NCI-H1092 treated with DMSO at 0.1 percent for 48 hours (cell line): Measurements from ENCODE around the gene ZFR.
"Not testable (repeated sequence)": the region's sequence is repeated elsewhere in the genome, so short reads cannot be mapped to it uniquely, and the experiment has no call there.

ENCODE experiments used
- DNase-seq: peaks from one replicate; lab custom pipeline; 2025; lab: John Stamatoyannopoulos, UW

Gene ZFR

GRCh38 chr5:32358611-32359010 is 85.9 kb downstream of the ZFR start:
- no peak for DNase-seq

DNA sequence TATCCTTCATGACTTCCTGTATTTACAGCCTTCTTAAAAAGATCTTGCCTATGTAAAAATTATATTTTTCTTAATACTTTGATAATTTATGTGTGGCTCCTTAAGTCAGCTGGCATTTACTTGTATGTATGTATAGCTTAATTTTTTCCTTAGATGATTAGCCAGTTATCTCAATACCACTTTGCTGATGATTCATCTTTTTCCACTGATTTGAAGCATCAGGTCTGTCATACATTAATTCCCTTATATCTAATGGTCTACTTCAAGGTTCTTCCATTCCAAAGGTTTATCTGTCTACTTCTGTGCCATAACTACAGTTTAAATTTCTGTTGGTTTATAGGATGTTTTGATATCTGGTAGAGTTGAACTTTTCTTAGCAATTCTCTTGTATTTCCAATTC is 86.9 kb downstream of the ZFR start:
- no peak for DNase-seq

DNA sequence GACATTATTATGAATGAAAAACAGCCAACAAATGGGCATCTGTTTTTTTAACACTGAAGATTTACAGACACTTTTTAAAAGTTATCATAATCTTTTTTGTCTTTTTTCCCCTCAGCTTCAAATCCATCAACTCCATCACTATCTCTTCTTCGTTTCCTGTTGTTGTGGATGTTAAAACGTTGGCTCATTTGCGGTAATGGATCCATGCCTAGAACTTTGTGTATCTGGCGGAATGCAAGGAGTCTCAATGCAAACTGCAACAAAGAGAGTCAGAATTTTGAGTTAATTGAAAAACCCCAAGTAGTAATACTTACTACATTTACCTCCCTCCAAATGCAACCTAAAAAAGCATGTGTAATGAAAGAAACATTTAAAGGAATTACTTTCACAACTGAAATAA is 88.9 kb downstream of the ZFR start:
- DNase-seq: no peak

DNA sequence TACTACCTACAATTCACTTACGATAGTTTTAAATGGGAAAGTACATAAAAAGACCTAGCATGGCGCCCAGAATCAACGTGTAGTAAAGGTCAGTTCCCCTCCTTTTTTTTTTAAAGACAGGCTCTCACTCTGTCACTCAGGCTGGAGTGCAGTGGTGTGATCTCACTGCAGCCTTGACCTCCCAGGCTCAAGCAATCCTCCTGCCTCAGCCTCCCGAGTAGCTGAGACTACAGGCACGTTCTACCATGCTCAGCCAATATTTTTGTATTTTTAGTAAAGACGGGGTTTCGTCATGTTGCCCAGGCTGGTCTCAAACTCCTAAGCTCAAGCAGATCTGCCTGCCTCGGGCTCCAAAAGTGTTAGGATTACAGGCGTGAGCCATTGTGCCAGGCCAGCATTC is 91.1 kb downstream of the ZFR start:
- DNase-seq: no peak

DNA sequence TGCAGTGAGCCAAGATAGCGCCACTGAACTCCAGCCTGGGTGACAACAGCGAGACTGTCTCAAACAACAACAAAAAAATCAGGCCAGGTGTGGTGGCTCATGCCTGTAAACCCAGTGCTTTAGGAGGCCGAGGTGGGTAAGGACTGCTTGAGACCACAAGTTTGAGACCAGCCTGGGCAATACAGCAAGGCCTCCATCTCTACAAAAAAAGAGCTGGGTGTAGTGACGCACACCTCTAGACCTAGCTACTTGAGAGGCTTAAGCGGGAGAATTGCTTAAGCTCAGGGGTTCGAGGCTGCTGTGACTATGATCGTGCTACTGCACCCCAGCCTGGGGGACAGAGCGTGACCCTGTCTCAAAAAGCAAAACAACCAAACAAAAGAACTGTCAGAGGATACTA is 91.9 kb downstream of the ZFR start:
- DNase-seq: no peak

DNA sequence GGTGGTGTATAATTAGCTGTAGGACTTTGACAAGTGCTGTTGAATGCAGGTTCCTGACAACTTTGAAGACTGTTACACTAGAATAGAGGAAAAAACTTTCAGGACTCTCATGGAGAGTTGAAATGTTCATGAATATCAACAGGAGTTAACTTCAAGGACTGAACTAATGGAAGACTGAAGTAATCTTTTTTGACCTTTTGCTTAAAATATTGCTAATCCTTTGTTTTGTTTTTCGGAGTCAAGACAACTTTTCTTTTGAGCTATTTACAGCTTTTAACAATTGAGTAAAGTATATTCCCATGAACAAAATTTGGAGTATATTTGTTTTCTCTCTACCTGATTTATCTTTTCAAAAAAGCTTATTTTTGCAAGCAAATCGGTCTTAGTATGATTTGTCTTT is 97.7 kb downstream of the ZFR start:
- no peak for DNase-seq

- no peak for DNase-seq
Observed at GRCh38 chr5:32343058-32343672, 101.4 kb downstream of the ZFR start.

- DNase-seq: peak; percentile 34
Observed at GRCh38 chr5:32342656-32343055, 101.9 kb downstream of the ZFR start.

- no peak for DNase-seq
Observed at GRCh38 chr5:32339878-32340277, 104.7 kb downstream of the ZFR start.

- DNase-seq: no peak
Observed at GRCh38 chr5:32339198-32339597, 105.3 kb downstream of the ZFR start.

GRCh38 chr5:32332966-32333365 is 111.6 kb downstream of the ZFR start:
- no peak for DNase-seq

DNA sequence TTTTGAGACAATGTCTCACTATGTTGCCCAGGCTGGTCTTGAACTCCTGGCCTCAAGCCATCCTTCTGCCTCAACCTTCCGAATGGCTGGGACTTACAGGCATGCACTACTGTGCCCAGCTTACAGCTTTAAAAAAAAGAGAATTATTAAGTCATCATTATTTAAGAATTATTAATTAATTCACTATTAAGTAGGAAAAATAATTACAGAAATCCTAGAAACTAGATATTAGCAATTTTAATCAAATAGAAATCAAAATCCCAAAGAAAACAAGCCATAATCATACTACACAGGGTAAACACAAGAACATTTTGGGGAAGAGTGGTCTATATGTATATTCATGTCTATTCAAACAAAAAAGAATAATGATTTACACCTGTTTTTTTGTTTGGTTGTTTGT is 112.2 kb downstream of the ZFR start:
- DNase-seq: no peak

DNA sequence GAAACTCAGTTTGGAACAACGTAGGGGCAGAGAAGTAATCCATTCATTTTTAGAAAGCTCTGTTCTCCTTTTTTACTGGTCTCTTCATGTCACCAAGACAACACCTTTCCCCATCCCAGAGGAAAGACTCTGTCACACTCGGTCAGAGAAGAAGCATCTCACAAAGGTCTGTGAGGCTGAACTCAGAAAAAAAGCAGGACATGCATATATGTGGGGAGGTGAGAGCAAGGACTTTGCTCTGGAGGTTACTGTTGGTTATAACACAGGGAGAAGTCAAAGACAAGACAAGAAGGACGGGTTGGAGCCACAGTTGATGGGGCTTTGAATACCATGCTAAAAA is 112.6 kb downstream of the ZFR start:
- DNase-seq: no peak

DNA sequence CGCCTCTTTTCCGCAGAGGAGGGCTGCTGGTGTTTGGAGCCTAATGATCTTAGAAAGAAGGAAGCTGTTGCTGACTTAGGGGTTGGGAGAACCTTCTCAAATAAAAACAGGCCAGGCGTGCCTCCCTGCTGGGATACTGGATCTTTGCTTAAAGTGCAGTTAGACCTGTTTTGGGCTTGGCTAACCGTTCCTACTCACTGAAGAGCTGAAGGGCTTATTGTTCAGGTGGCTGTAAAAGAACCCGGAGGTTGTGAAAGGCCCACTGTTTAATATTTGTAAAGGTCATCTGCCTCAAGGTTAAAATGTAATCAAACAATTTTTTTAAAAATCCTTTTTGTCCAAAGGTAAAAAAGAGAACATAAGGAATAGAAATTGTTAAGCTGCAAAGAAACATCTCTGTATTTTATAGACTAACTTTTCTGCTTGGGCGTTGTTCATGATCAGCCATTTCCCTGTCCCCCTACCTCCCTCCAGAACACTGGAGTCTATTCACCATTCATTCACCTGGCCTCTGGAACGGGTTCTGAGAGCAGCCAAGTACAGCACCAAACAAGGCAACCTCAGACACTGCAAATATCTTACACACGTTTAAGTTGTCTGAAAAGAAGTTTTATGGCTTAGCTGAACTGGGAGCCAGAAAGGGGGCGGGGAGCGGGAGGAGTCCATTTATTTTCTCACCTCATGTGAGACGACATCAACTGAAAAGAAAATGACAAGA is 113.2 kb downstream of the ZFR start:
- no peak for DNase-seq

DNA sequence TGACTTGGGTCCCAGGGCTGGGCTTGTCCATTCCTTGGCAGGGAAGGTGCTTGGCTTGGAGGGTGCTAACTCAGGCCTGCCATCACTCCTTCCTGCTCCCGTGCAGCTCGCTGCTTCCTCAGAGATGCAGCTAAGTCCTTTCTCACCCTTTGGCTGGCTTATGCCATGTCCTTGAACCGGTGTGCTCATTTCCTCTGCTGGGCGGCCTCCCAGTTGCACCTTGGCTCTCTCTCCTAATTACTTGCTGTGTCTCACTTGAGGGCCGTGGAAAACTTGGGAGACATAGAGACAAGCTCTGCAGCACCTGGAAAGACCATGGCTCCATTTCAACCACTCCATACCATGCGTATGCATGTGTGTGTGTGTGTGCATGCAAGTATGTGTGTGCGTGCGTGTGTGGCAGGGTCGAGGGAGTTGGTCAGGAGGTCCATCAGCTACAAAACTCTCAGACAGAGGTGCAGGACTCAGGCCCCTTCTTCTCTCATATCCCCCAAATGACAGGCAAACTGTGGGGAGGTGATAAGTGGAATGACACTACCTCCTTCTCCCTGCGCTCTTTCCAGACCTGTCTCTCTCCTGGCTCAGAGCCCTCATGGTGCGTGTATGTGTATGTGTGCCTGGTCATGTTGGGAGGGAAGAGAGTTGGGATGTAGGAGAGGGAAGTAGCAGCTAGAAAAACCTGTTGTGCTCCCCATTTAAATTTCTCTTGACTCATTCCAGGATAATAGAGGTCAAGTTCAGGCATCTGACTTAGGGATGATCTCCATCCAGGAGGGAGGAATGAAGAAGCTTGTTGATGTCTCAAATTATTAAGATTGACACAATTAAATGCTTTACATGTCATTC is 114.2 kb downstream of the ZFR start:
- DNase-seq: no peak

DNA sequence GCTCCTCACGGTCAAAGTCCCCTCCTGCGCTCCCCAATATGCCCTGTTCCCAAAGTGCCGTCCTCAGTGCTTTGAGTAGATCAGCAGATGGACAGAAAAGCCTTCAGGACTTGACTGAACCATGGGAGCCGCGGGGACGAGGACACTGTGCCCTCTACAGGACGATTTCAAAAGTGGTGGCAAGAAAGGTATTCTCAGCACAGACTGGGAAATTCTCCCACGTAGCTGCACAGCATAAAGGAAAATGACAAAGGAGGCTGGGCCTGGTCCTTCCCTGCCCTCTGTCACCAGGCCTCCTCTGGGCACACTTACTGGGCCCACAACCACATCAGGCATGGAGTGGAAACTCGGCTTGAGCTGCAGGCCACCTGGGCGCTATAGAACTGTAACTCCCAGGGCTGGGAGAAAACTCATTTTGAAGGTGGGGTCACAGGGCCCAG is 115.1 kb downstream of the ZFR start:
- DNase-seq: peak; percentile 63

DNA sequence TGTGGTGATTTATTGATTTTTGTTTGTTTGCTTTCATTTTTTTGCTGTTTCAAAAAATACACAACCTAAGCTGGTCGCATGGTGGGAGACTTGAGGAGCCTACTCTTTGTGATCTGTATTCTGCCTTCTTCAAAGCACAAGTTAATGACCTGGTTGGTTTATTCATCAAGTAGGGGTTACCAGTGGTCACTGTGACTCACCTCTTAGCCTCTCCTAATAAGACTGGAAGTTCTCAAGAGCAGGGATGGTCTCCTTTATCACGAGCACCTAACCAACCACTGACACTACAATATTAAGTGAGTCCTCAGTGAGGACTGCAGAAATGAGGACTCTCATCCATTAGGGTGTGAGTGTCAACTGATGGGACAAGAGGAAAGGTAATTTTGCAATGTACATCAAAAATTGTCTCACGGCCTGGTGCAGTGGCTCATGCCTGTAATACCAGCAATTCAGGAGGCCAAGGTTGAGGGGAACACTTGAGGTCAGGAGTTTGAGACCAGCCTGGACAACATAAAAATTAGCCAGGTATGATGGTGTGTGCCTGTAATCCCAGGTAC is 118.2 kb downstream of the ZFR start:
- no peak for DNase-seq

- no peak for DNase-seq
Observed at GRCh38 chr5:32325616-32326015, 118.9 kb downstream of the ZFR start.

GRCh38 chr5:32325062-32325461 is 119.5 kb downstream of the ZFR start:
- no peak for DNase-seq

GRCh38 chr5:32323741-32324140 is 120.8 kb downstream of the ZFR start:
- DNase-seq: no peak

DNA sequence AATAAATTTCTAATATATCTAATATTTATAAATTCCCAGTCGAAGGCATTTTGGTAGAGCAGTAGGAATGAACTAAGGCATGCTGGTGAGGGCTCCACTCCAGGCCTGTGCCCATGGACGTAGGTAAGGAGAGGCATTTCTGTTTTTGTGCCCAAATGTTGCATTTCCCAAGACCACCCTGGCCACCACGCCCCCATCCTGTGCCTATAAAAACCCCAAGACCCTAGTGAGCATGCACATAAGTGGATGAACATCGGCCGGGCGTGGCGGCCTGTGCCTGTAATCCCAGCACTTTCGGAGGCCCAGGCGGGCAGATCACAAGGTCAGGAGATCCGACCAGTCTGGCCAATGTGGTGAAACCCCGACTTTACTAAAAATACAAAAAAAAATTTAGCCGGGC is 121.7 kb downstream of the ZFR start:
- DNase-seq: no peak

DNA sequence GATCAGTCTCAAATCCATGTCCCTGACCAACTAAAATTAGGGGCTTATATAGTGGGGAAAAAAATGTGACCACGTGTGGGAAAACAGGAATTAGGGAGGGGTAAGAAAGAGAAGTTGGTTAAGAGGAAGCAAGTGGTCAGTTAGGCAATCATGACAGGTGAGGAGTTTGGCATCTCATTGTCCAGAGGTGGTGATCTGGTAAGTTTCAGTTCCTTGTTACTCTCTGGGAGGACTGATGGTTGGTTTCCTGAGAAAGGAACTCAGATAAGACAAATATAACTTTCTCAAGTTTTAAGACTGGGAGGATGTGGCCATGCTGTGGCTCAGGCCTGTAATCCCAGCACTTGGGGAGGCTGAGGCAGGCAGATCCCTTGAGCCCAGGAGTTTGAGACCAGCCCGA is 122.8 kb downstream of the ZFR start:
- not testable (repeated sequence) for DNase-seq

DNA sequence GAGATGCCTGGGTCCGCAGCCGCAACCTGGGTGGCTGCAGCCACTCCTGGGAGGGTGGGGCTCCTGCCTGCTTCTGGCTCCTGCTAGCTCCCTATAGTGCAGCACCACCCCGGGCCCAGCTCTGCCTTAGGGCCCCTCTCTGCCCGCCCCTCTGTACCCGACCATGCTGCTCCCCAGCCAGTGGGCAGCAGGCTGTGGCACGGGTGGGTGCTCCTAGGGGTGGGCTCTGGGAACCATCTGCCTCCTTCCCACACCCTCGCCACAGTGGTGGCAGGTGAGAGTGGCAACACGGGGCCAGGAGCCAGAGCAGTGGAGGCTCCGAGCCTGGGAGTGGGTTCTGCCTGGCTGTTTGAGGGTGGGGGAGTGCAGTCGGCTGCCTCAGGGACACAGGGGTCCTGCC is 124.0 kb downstream of the ZFR start:
- no peak for DNase-seq
